Common myeloid progenitor, CD34-positive (primary cell): ENCODE data around the gene STON2.

Source experiments
- CTCF ChIA-PET: fragments of 350-600 bp; sonication (Branson Sonifier 250); formaldehyde crosslinking; loops from one replicate; lab custom pipeline; 2021; ENCODE audit warnings: antibody characterized with exemption; lab: Charles Lee
- POLR2A ChIA-PET: fragments of 350-600 bp; sonication (Branson Sonifier 250); formaldehyde crosslinking; loops from one replicate; lab custom pipeline; 2021; ENCODE audit warnings: antibody characterized with exemption; lab: Charles Lee
- DNase-seq, 3 donors: peaks; one replicate each; pipeline versions ENCODE4 v3.0.0 to v3.0.0-alpha.2; 2013
- H3K27ac ChIP-seq, 2 experiments: 1 replicate in 1 of 2; 2 replicates in 1 of 2; pipeline ENCODE4 v1.7.0; 2013; ENCODE audit warnings: inconsistent platforms in 2 of 2, low read length in 2 of 2, mild to moderate bottlenecking in 2 of 2, low read depth in 1 of 2, moderate library complexity in 1 of 2; ENCODE audit not compliant: severe bottlenecking in 2 of 2, insufficient read depth in 1 of 2, poor library complexity in 1 of 2
- H3K27me3 ChIP-seq, 5 experiments: replicated peaks in 2 of 5; 1 replicate in 3 of 5; 2 replicates in 2 of 5; pipeline versions ENCODE4 v1.6.1 to v1.7.0; 2013; ENCODE audit warnings: low read length in 4 of 5, mild to moderate bottlenecking in 2 of 5, moderate library complexity in 2 of 5, inconsistent platforms in 1 of 5; ENCODE audit not compliant: insufficient read depth in 5 of 5, control insufficient read depth in 4 of 5
- H3K36me3 ChIP-seq, 4 experiments: 1 replicate in 2 of 4; 2 replicates in 2 of 4; pipeline versions ENCODE4 v1.6.1 to v1.7.0; 2013; ENCODE audit warnings: low read length in 3 of 4, control low read depth in 1 of 4, mild to moderate bottlenecking in 1 of 4; ENCODE audit not compliant: control insufficient read depth in 4 of 4, insufficient read depth in 4 of 4
- H3K4me1 ChIP-seq, 4 experiments: 1 replicate in 3 of 4; 2 replicates in 1 of 4; pipeline versions ENCODE4 v1.6.1 to v1.7.1; 2013; ENCODE audit warnings: low read length in 3 of 4, mild to moderate bottlenecking in 3 of 4, control low read depth in 1 of 4, inconsistent platforms in 1 of 4, moderate library complexity in 1 of 4; ENCODE audit not compliant: control insufficient read depth in 4 of 4, insufficient read depth in 4 of 4; ENCODE audit errors: control extremely low read depth in 1 of 4
- H3K4me3 ChIP-seq, 7 experiments: 1 replicate in 4 of 7; 2 replicates in 3 of 7; pipeline versions ENCODE4 v1.5.1 to v1.7.0; 2013; ENCODE audit warnings: mild to moderate bottlenecking in 7 of 7, low read length in 6 of 7, moderate library complexity in 6 of 7, inconsistent platforms in 2 of 7, low read depth in 2 of 7, control low read depth in 1 of 7; ENCODE audit not compliant: insufficient read depth in 4 of 7, control insufficient read depth in 1 of 7; ENCODE audit errors: extremely low read depth in 1 of 7
- H3K9me3 ChIP-seq, 5 experiments: 1 replicate in 4 of 5; 2 replicates in 1 of 5; pipeline versions ENCODE4 v1.6.1 to v1.7.1; 2013; ENCODE audit warnings: low read length in 4 of 5, mild to moderate bottlenecking in 2 of 5, inconsistent platforms in 1 of 5, low read depth in 1 of 5, moderate library complexity in 1 of 5; ENCODE audit not compliant: control insufficient read depth in 4 of 5, insufficient read depth in 2 of 5; ENCODE audit errors: control extremely low read depth in 1 of 5
- WGBS: methylation state at CpG from one replicate; pipeline ENCODE4 v1.1.5; 2013; ENCODE audit not compliant: insufficient coverage; 5-methylcytosine and 5-hydroxymethylcytosine counted together

STON2 gene

GRCh38 chr14:81269979-81270375, 130.1 kb downstream of the STON2 start:
- Histone ChIP-seq H3K4me1 (peaks cover 7 to 31% (median 21%) of the 10 kb centered on the region in 4 experiments), H3K9me3 (no peaks in the 10 kb centered on the region), H3K36me3 (peaks cover 0 to 19% (median 9%) of the 10 kb centered on the region in 4 experiments), H3K27me3 (no peaks in the 10 kb centered on the region), H3K4me3 (no peak overlapping the region), H3K27ac (no peak overlapping the region)
- no peak for DNase-seq
- POLR2A ChIA-PET = no interaction called here
- WGBS = 90% methylated on average over 2 of the region's 3 CpGs
- CTCF ChIA-PET = interaction anchor here (0.6 to 14.6 kb wide), 14 partner anchors 8 to 202 kb away, joined by 3 to 285 read pairs (median 3); no protein-coding TSS in a partner anchor

- H3K9me3 ChIP-seq = no peaks in the 10 kb centered on the region
- H3K27ac ChIP-seq = no peak overlapping the region
- H3K4me1 ChIP-seq = peaks cover 7 to 31% (median 22%) of the 10 kb centered on the region in 4 experiments
- 100% methylated on average over 2 of the region's 7 CpGs for WGBS
- H3K4me3 ChIP-seq = no peak overlapping the region
- ChIA-PET POLR2A (no interaction called here), CTCF (interaction anchor here (0.6 to 14.6 kb wide), 24 partner anchors 9 to 242 kb away, joined by 3 to 285 read pairs (median 3); no protein-coding TSS in a partner anchor)
- DNase-seq = peak; percentile 66 to 76 (median 69)
- no peaks in the 10 kb centered on the region for H3K27me3 ChIP-seq
- peaks cover 0 to 19% (median 9%) of the 10 kb centered on the region in 4 experiments for H3K36me3 ChIP-seq
These were observed 130.8 kb downstream of the STON2 start for GRCh38 chr14:81269100-81269978.

GRCh38 chr14:81268016-81268416, 132.1 kb downstream of the STON2 start:
- peak; percentile 19 to 65 (median 49) for DNase-seq
- Histone ChIP-seq H3K4me3 (peak overlapping the region in 1 of 7 experiments; percentile 0), H3K27me3 (no peaks in the 10 kb centered on the region), H3K9me3 (no peaks in the 10 kb centered on the region), H3K4me1 (peaks cover 7 to 31% (median 22%) of the 10 kb centered on the region in 4 experiments), H3K36me3 (peaks cover 0 to 21% (median 6%) of the 10 kb centered on the region in 4 experiments), H3K27ac (peak overlapping the region in 1 of 2 experiments; percentile 3)
- ChIA-PET POLR2A (no interaction called here), CTCF (interaction anchor here (0.9 to 14.6 kb wide), 16 partner anchors 8 to 226 kb away, joined by 3 to 285 read pairs (median 4); no protein-coding TSS in a partner anchor)
- WGBS = 44% methylated on average over 2 of the region's 3 CpGs

DNA sequence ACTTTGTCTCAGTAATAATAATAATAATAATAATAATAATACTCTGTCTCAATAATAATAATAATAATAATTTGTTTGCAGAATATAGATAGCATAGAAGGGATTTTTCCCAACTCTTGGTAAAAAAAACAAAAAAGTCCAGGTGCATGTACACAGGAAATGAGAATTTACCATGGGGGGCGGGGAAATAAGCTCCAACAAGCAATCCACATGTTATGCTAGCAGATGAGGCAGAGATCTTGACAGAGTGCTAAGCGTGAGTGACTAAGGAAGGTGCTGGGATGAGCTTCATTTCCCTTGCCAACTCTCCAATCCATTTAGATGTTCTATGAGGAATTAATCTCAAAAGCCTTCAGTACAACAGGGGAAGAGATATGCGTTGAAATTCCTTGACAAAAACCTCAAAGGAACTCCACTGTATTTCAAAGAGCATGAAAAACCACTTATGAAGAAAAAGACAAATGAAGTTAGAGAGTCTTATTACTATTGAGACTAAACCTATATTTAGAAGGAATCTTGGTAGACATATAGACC, 134.4 kb downstream of the STON2 start:
- 94% methylated on average over 2 of the region's 3 CpGs for WGBS
- Histone ChIP-seq H3K27ac (no peak overlapping the region), H3K27me3 (no peaks in the 10 kb centered on the region), H3K9me3 (no peaks in the 10 kb centered on the region), H3K4me1 (peaks cover 7 to 31% (median 22%) of the 10 kb centered on the region in 4 experiments), H3K4me3 (no peak overlapping the region), H3K36me3 (peaks cover 0 to 19% (median 8%) of the 10 kb centered on the region in 4 experiments)
- ChIA-PET CTCF (interaction anchor here (0.7 to 14.6 kb wide), 5 partner anchors 10 to 199 kb away, joined by 3 to 285 read pairs (median 13); no protein-coding TSS in a partner anchor), POLR2A (no interaction called here)
- DNase-seq = no peak

DNA sequence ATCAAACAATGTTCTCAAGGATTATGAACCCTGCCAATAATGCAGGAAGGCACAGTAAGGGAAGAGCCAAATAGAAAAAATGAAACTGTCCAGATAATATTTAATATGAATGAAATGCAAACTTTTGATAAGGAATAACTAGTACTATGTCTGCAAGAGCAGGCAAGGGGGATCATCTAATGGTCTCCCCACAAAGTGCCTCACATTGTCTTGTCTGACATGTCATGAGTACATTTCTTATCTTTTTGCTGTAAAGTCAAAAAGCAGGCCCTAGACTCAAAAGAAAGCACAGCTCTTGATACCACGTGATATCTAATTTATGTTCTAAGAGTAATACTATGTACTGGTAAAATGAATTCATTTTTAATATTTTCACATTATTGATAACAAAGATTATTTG, 135.5 kb downstream of the STON2 start:
- Histone ChIP-seq H3K27me3 (no peaks in the 10 kb centered on the region), H3K36me3 (peaks cover 0 to 15% (median 6%) of the 10 kb centered on the region in 4 experiments), H3K27ac (no peak overlapping the region), H3K4me3 (no peak overlapping the region), H3K9me3 (no peaks in the 10 kb centered on the region), H3K4me1 (peaks cover 7 to 29% (median 21%) of the 10 kb centered on the region in 4 experiments)
- DNase-seq = no peak
- ChIA-PET POLR2A (no interaction called here), CTCF (interaction anchor here (0.8 to 14.6 kb wide), 3 partner anchors 39 to 200 kb away, joined by 3 to 285 read pairs (median 80); no protein-coding TSS in a partner anchor)
- no CpG with 5 or more reads among the region's 1 CpG for WGBS

GRCh38 chr14:81263777-81264410, 136.2 kb downstream of the STON2 start:
- Histone ChIP-seq H3K9me3 (no peaks in the 10 kb centered on the region), H3K27me3 (no peaks in the 10 kb centered on the region), H3K4me1 (peaks cover 7 to 26% (median 19%) of the 10 kb centered on the region in 4 experiments), H3K36me3 (peaks cover 0 to 18% (median 6%) of the 10 kb centered on the region in 4 experiments), H3K4me3 (no peak overlapping the region), H3K27ac (no peak overlapping the region)
- ChIA-PET CTCF (no interaction called here), POLR2A (no interaction called here)
- DNase-seq = no peak
- WGBS = 100% methylated on average over 2 of the region's 4 CpGs
